A172 (cell line): Measurements from ENCODE around the gene CYP46A1. TPM values are rescaled to one million over a fixed set of nuclear protein-coding genes. Genes with fewer than 3 reads are reported as not detected.
A peak's percentile ranks its signal among the peaks of the same experiment; 100 is the strongest.

Source experiments
- DNase-seq: peaks from one replicate; pipeline ENCODE4 v3.0.0-alpha.2; 2015; ENCODE audit warnings: low spot score
- total RNA-seq: library from RNA; depleted of rRNA; stranded (reverse); fragments of >200 nt; shearing (Covaris generic); gene quantifications from 2 replicates; pipeline ENCODE4 v1.2.3, GENCODE V29; 2014

Gene CYP46A1
- total RNA-seq, 1 experiment from 2014 or later: 0.96 TPM

GRCh38 chr14:99742509-99743487 lies 58.7 kb downstream of the CYP46A1 start:
- DNase-seq: no peak

DNA sequence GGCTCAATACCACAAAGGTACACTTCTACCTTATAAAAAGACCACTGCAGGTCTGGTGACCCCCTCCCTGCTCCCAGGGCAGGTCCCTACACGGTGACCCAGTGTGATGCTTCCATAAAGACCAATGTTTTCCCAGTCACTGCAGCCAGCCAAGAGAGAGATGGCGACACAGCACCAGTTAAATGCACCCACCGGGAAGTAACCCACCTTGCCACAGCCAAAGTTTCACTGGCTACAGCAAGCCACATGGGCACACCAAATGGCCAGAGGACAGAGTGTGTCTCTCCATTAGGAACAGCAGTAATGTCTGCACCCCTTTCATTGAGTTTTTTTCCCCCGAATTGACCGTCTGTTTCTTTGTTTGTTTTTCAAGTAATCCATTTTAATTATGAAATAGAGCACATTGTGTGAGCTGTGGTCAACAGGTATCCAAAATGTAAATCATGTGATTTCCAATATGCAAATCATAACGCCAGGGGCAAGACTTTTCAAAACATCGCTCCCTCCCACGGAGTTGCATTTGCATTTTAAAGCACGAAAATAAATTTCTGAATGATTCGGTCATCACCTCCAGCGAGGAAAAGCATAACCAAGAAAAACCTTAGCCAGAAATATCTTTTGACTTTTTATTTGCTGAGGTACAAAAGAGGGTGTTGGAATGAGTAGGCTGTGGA lies 60.2 kb downstream of the CYP46A1 start:
- no peak for DNase-seq

DNA sequence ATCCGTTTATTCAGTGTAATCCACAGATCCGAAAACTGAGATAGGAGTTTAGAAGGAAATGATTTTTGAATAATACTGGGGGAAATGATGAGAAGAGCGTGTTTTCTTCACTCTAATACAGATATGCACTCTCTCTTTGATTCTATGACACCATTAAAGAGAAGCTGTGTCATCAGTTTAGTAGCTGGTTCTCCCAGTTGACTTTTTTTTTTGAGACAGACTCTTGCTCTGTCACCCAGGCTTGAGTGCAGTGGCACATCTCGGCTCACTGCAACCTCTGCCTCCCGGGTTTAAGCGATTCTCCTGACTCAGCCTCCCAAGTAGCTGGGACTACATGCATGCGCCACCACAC lies 60.8 kb downstream of the CYP46A1 start:
- DNase-seq: no peak

DNA sequence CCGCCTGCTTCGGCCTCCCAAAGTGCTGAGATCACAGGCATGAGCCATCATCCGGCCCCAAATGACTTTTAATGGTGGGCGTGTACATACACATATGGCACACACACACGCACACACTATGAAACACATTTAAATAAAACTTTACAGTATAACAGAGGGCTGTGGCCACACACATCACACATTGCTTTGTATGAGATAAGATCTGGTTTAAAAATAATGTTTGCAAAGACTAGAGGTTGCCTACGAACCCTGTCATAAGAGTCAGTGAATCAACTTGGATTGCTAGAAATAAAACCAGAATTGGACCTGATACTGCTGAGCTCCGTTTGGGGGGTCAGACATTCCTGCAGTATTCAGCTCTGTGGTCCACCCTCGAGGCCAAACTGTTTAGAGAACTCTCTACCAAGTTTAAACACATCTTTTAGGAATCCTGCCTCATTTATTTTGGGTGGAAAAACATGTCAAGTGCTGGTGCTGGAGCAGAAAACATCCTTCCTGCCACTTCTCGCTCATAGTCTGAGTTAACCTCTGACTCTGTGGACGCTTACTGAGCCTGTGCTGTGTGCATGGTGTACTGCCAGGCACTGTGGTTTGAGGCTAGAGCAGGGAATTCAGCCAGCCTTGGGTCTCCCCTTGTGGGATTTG lies 61.3 kb downstream of the CYP46A1 start:
- DNase-seq: no peak

DNA sequence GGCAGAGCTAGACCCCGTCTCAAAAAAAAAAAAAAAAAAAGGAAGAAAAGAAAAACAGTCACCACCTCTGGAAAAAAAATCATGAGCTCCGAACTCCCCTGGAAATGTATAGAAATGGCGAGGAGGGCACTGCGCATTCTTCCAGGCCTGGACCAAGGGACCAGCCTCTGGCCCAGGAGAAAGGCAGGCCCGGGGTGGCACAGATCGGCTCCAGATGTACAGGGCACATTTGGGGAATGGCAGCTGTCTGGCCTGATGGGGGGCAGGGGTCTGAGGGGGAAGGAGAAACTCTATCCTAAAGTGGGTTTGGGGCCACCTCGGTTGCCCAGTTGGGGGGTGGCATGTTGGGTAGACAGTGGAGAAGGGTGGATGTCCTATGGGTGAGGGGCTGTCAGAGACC lies 63.1 kb downstream of the CYP46A1 start:
- no peak for DNase-seq

DNA sequence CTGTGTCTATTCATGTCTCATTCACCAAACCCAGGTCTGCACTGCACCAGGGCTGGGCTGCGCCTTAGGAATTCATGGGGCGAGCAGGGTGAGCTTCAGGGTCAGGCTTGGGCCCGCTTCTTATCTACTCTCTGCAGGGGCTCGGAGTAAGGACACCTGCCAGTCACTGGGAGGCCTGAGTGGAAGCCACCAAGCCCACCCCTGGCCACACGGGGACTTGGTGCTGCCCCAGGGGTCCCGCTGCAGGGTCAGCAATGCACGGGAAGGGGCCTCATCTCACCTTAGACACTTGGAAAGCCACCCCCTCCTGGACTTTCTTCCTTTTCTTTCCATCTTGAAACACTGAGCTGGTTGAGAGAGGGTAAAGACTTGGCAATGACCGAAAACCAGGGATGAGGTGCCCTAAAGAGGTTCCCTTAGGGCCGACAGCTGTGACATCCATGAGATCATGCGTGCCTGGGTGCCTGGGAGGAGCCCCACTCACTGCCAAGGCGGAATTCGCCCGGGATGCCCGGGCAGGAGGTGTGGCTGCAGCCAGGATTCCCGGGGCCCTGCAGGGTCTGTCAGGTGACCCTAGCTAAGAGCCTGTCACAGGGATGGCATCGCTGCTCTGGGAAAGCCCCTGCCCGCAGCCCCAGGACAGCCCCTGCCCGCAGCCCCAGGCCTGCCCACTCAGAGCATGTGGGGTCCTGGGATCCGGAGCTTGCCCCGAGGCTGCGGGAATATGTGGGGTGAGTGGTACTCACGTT lies 63.7 kb downstream of the CYP46A1 start:
- no peak for DNase-seq

GRCh38 chr14:99748529-99748928 lies 64.4 kb downstream of the CYP46A1 start:
- DNase-seq: no peak

DNA sequence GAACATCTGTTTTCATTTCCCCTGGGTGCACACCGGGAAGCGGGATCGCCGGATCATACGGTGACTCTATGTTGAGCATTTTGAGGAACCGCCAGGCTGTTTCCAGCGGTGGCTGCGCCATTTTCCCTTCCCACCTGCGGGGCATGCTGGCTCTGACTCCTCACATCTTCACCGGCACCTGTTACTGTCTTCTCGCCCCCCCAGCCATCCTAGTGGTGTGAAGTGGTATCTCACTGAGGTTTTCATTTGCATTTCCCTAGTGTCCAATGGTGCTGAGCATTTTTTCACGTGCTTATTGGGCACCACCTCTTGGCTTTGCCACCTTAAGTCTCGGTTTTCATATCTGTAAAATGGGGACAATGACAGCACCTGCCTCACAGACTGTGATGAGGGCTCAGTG lies 65.0 kb downstream of the CYP46A1 start:
- DNase-seq: no peak

GRCh38 chr14:99749763-99750715 lies 65.9 kb downstream of the CYP46A1 start:
- DNase-seq: no peak

- DNase-seq: no peak
Measured at GRCh38 chr14:99750746-99751450, 66.8 kb downstream of the CYP46A1 start.

DNA sequence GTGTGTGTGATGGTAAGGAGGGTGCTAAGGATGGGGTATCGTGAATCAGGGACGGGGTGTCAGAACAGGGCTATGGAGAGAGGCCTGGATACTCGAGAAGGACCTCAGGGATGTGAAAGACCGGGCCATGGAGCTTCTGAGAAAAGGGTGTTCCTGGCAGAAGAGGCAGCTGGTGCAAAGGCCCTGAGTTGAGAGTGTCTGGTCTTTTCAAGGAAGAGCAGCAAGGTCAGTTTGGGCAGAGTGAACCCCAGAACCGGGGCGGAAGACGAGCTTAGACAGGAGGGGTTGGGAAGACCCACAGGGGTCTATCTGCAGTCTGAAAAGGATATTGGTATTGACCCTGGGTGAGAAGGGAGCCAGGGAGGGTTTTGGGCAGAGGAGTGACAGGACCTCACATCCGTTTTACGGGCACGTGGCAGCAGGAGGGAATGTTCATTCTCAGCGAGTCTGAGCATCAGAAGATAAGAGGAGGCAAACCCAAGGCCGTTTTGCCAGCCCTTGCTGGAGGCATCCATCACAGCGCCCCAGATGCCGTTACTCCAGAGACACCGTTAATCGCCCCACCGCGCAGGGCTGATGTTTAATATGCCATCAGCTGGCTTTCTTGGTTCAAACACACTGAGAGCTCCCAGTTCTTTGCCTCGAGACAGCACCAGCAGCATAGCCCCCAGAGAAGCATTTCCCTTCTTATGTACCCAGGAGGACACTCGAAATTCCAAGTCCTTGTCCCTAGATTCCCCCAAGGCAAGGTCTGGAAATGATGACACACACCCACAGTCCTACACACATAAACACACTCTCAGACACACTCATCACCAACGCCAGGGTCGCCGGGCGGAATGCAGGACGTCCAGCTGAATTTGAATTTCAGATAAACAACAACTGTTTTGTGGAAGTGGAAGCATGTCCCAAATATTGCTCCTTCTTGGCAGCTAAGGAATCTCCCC lies 67.7 kb downstream of the CYP46A1 start:
- DNase-seq: no peak

DNA sequence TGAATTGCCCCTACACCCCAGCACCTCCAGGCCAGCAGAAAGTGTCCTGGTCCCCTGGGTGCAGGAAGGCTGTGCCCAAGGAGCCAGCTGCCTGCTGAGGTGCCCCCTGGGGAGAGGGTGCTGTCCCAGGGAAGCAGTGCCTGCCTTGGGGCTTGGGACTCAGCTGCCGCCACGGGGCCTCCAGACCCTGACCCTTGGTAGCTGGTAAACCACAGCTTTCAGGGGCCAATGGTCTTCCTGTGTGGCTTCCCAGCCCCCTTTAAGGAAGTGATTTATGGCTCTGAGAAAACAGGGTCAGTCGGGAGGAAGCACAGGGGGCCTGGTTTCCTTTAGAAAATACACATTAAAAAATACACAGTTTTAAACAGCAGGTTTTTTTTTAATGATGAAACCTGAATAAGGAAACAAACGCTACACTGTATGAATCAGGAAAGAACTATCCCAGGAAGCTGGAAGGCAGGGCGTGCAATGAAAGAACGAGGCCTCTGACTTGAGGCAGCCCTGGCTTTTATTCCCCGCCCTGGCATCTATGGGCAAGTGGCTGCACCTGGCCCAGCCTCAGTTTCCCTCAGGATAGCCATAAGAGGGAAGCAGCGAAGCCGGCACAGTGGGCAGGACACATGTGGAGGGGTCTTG lies 68.5 kb downstream of the CYP46A1 start:
- DNase-seq: peak; percentile 53

GRCh38 chr14:99753225-99754140 lies 69.4 kb downstream of the CYP46A1 start:
- no peak for DNase-seq

- no peak for DNase-seq
Measured at GRCh38 chr14:99754141-99755067, 70.3 kb downstream of the CYP46A1 start.

GRCh38 chr14:99755068-99755405 lies 70.9 kb downstream of the CYP46A1 start:
- DNase-seq: no peak
